Mononuclear cell (primary cell): ENCODE results near the gene KCNMA1. TPM values are rescaled to one million over a fixed set of nuclear protein-coding genes. Genes with fewer than 3 reads are reported as not detected.

Experiments used
- H3K27me3 ChIP-seq: 2 replicates; pipeline ENCODE4 v1.6.0; 2011; ENCODE audit warnings: low read length, control low read depth; ENCODE audit not compliant: insufficient read depth
- H3K4me1 ChIP-seq: 2 replicates; pipeline ENCODE4 v1.5.1; 2011; ENCODE audit warnings: mild to moderate bottlenecking, low read length, control low read depth; ENCODE audit not compliant: insufficient read depth
- H3K4me3 ChIP-seq: 2 replicates; pipeline ENCODE4 v1.5.1; 2011; ENCODE audit warnings: mild to moderate bottlenecking, low read length, moderate library complexity
- H3K9me3 ChIP-seq: 2 replicates; pipeline ENCODE4 v1.5.1; 2011; ENCODE audit warnings: low read depth, mild to moderate bottlenecking, control low read depth, low read length
- total RNA-seq: library from RNA; depleted of rRNA; stranded (reverse); fragments of >200 nt; gene quantifications from one replicate; pipeline ENCODE4 v1.2.3, GENCODE V29; 2012

The KCNMA1 gene
- total RNA-seq, 1 donor: 0.42 TPM

- no peaks in the 10 kb centered on the region for H3K4me1 ChIP-seq
- H3K27me3 ChIP-seq: no peaks in the 10 kb centered on the region
- H3K9me3 ChIP-seq: no peaks in the 10 kb centered on the region
- H3K4me3 ChIP-seq: no peak overlapping the region
Measured at GRCh38 chr10:77016278-77016815, 621.3 kb downstream of the KCNMA1 start.

- Histone ChIP-seq H3K4me1 (no peaks in the 10 kb centered on the region), H3K4me3 (no peak overlapping the region), H3K9me3 (no peaks in the 10 kb centered on the region), H3K27me3 (no peaks in the 10 kb centered on the region)
Measured at GRCh38 chr10:77015360-77015759, 622.2 kb downstream of the KCNMA1 start.

DNA sequence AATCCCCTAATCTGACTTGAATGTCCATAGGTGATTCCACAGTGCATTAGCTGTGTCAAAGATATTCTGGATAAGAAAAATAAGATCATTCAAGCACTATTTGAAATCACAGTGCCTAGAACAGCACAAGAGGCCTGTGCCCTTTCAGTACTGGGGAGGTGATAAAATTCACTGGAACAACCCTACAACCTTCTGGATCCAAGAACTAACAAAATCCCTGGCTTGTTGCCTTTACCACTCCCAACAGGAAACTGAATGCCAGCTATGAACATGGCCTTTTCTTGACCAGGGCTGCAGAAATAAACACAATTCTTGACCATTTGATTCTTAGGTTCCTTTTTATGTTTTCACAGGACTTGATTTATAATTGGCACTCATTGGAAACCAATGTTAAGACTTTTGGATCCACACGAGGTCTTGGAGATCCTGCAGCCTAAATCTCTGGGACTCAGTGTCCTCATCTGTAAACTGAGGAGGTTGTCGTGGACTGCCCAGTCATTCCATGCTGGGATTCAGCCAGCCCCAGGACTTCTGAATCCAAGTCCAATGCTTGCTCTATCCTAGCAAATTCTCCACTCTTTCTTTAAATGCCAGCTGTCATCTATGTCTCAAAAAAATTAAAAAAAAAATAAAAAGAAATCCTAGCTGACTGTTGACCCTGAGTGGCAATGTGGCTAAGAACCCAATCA is 624.7 kb downstream of the KCNMA1 start:
- H3K9me3 ChIP-seq: no peaks in the 10 kb centered on the region
- no peaks in the 10 kb centered on the region for H3K4me1 ChIP-seq
- no peaks in the 10 kb centered on the region for H3K27me3 ChIP-seq

DNA sequence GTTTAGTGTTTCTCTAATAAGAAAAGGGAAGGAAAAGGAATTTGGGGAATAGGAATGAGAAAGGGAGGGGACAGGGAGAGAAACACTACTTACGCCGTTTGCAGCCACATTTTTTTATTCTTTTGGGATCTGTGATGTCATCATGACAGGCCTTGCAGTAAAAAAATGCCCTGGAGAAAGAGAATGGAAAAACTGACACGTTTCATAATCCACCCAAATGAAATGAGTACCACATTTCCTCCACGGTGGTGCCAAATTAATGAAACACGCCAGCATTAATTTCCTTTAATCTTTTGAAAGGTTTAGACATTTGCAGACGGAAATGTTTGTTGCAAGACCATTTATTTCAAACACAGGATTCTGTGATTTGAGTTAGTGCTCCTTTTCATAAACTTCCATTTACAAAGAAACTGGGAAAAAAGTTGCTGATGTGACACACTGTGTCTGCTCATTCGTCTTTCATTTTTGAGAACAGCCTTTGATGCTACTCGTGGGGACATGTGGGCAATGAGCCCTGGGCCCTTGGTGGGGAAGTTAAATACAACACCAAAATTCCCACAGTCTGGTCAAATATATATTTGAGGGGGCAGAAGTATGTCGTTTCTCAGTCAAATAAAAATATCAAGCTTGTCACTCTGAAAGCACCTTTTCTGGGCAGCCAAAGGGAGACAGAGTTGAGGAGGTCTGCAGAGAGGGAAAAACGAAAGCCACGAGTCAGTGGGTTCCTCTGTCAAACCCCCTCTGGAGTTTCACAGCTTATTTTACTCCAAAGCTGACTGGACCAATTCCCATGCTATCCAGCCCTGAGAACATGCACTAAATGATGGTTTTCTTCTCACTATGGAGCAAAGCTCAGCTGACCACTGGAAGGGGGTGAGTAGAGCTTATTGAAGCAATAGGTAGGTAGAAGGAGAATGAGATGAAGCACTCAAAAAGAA is 625.5 kb downstream of the KCNMA1 start:
- H3K27me3 ChIP-seq: no peaks in the 10 kb centered on the region
- H3K4me1 ChIP-seq: no peaks in the 10 kb centered on the region
- H3K4me3 ChIP-seq: no peak overlapping the region
- no peaks in the 10 kb centered on the region for H3K9me3 ChIP-seq

More for the DNA sequence above, 624.7 kb downstream of the KCNMA1 start:
- no peak overlapping the region for H3K4me3 ChIP-seq

GRCh38 chr10:77010430-77010829 is 627.2 kb downstream of the KCNMA1 start:
- Histone ChIP-seq H3K27me3 (no peaks in the 10 kb centered on the region), H3K4me3 (no peak overlapping the region), H3K9me3 (no peaks in the 10 kb centered on the region), H3K4me1 (no peaks in the 10 kb centered on the region)

GRCh38 chr10:77007834-77008233 is 629.8 kb downstream of the KCNMA1 start:
- H3K9me3 ChIP-seq: no peaks in the 10 kb centered on the region
- no peak overlapping the region for H3K4me3 ChIP-seq
- no peaks in the 10 kb centered on the region for H3K4me1 ChIP-seq
- H3K27me3 ChIP-seq: no peaks in the 10 kb centered on the region

DNA sequence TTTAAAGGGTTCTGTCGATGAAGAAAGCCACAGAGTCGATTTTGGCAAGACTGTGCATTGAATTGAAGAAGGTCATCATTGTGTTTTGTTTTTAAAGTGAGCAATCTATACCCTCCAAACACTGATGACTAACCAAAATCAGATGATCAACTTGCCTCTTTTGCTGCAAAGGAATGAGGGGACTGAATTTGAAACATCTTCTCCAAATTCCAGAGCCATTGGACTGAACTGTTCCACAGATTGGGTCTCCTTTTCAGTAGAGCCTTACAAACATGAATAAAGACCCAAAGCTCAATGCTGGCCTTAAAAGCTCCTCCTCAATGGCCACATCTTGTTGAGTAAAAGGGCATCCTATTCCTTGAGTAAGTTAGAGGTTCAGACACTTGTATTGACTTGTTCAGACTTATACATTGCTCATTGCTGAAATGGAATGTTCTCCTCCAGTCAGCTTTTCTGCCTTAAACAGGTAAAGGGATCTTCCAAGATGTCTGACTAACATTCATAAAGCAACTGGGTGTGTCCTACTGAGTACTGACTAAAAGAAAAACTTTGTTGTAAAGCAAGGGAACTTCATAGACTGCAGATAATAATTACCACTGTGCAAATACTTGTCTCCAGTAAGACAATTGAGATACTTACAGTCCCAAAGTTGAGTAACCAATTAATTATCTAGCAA is 630.6 kb downstream of the KCNMA1 start:
- H3K4me1 ChIP-seq: no peaks in the 10 kb centered on the region
- H3K9me3 ChIP-seq: no peaks in the 10 kb centered on the region
- H3K27me3 ChIP-seq: no peaks in the 10 kb centered on the region
- no peak overlapping the region for H3K4me3 ChIP-seq

GRCh38 chr10:77005871-77006270 is 631.7 kb downstream of the KCNMA1 start:
- Histone ChIP-seq H3K4me1 (no peaks in the 10 kb centered on the region), H3K9me3 (no peaks in the 10 kb centered on the region), H3K27me3 (no peaks in the 10 kb centered on the region), H3K4me3 (no peak overlapping the region)

DNA sequence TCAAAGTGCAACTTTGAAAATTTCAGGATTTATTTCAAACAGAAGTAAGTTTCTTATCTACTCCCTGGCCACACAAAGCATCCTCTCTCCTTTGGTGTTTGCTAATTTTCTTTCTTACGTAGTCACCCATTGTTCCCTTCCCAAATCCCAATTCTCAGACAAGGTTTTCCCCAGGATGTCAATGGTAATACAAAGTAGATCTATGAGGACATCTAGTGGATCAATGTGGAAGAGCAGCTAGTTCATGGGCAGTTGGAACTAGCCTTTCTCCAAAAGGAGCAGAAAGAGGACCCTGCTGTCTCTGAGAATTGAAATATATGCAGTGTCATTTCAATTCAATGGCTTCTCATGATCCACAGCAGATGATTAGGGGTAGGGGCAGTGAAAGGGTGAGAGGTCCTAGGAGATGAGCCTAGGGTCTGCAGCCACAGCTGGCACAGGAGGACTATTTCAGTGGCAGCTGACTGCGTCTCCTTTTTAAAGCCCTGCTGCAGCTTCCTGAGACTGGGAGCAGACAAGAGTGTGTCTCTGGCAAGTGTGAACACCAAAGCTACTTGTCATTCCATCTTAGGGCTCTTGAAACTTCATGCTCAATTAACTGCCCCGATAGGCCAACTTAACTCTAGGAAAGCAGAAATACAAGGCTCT is 632.6 kb downstream of the KCNMA1 start:
- Histone ChIP-seq H3K9me3 (no peaks in the 10 kb centered on the region), H3K4me1 (no peaks in the 10 kb centered on the region), H3K27me3 (no peaks in the 10 kb centered on the region), H3K4me3 (no peak overlapping the region)

- Histone ChIP-seq H3K27me3 (no peaks in the 10 kb centered on the region), H3K4me1 (no peaks in the 10 kb centered on the region), H3K4me3 (no peak overlapping the region), H3K9me3 (no peaks in the 10 kb centered on the region)
Measured at GRCh38 chr10:77002872-77003271, 634.7 kb downstream of the KCNMA1 start.

- H3K4me3 ChIP-seq: no peak overlapping the region
- no peaks in the 10 kb centered on the region for H3K9me3 ChIP-seq
- no peaks in the 10 kb centered on the region for H3K4me1 ChIP-seq
- H3K27me3 ChIP-seq: no peaks in the 10 kb centered on the region
Measured at GRCh38 chr10:77001206-77001605, 636.4 kb downstream of the KCNMA1 start.

GRCh38 chr10:76998451-76998850 is 639.2 kb downstream of the KCNMA1 start:
- H3K27me3 ChIP-seq: no peaks in the 10 kb centered on the region
- no peak overlapping the region for H3K4me3 ChIP-seq
- no peaks in the 10 kb centered on the region for H3K9me3 ChIP-seq
- H3K4me1 ChIP-seq: no peaks in the 10 kb centered on the region

- Histone ChIP-seq H3K4me1 (no peaks in the 10 kb centered on the region), H3K9me3 (no peaks in the 10 kb centered on the region), H3K4me3 (no peak overlapping the region), H3K27me3 (peaks cover 3% of the 10 kb centered on the region)
Measured at GRCh38 chr10:76997631-76998030, 640.0 kb downstream of the KCNMA1 start.

- H3K27me3 ChIP-seq: peaks cover 3% of the 10 kb centered on the region
- no peaks in the 10 kb centered on the region for H3K4me1 ChIP-seq
- H3K4me3 ChIP-seq: no peak overlapping the region
- no peaks in the 10 kb centered on the region for H3K9me3 ChIP-seq
Measured at GRCh38 chr10:76995023-76995422, 642.6 kb downstream of the KCNMA1 start.
